ENCODE data around the gene AARS2. TPM values are rescaled to one million over a fixed set of nuclear protein-coding genes. Genes with fewer than 3 reads are reported as not detected.

Gene AARS2
- total and polyA plus RNA-seq, 2 of the 8 experiments (the other 6 are each of a cell fraction or from before 2014, with no cell fraction given) = 8.6 to 20.4 TPM

GRCh38 chr6:44258921-44259320, 54.2 kb downstream of the AARS2 start:
- H3K9me3 ChIP-seq (ENCODE audit: insufficient read depth in 2 of 2, low read depth in 1 of 2, low read length in 1 of 2) = no peaks in the 10 kb centered on the region

More at GRCh38 chr6:44258921-44259320, 54.2 kb downstream of the AARS2 start:
- no peak overlapping the region for H3K4ac ChIP-seq (replicated peaks; ENCODE audit: insufficient read length, low read depth, low read length)
- H2BK15ac ChIP-seq (ENCODE audit: low read length) = no peak overlapping the region
- peaks cover 4% of the 10 kb centered on the region; the same call in 1 of the 2 replicates for H3K79me1 ChIP-seq (ENCODE audit: low read depth, low read length)
- H4K91ac ChIP-seq (replicated peaks; ENCODE audit: insufficient read length, low read length) = no peak overlapping the region
- H2BK20ac ChIP-seq (ENCODE audit: low read length) = no peak overlapping the region
- H3K9ac ChIP-seq (replicated peaks in 1 of 4; ENCODE audit: extremely low read depth in 1 of 4, low read depth in 3 of 4, low read length in 3 of 4) = no peak overlapping the region
- H4K20me1 ChIP-seq (replicated peaks in 1 of 2; ENCODE audit: control insufficient read depth in 1 of 2, insufficient read depth in 2 of 2, low read length in 2 of 2) = peaks cover 1 to 12% of the 10 kb centered on the region in 2 experiments
- H2AK5ac ChIP-seq (ENCODE audit: low read depth, low read length) = no peak overlapping the region
- no peak overlapping the region for H3K4me2 ChIP-seq (ENCODE audit: insufficient read depth in 1 of 2, low read depth in 2 of 2, low read length in 2 of 2)
- H3K18ac ChIP-seq (ENCODE audit: extremely low read depth, low read length) = no peak overlapping the region
- H2AFZ ChIP-seq (ENCODE audit: low read length) = no peak overlapping the region
- CTCF ChIA-PET (ENCODE audit: partially characterized antibody) = interaction anchor here (1.0 to 1.5 kb wide), 4 partner anchors 12 to 67 kb away, joined by 3 read pairs; partner anchors contain the start of gene AARS2
- no peak overlapping the region for H4K8ac ChIP-seq (ENCODE audit: extremely low read depth, insufficient read depth, low read length)
- H3K27me3 ChIP-seq (replicated peaks in 1 of 4; ENCODE audit: control insufficient read depth in 3 of 4, extremely low read depth in 1 of 4, insufficient read depth in 3 of 4, low read length in 3 of 4) = no peaks in the 10 kb centered on the region
- H3K4me3 ChIP-seq (ENCODE audit: extremely low read depth in 1 of 4, insufficient read depth in 2 of 4, low read depth in 3 of 4, low read length in 4 of 4) = no peak overlapping the region
- H3K79me2 ChIP-seq (ENCODE audit: control insufficient read depth in 1 of 2, insufficient read depth in 2 of 2, low read length in 2 of 2) = peaks cover 0 to 18% of the 10 kb centered on the region in 2 experiments; a peak in 2 of 4 replicates
- FAIRE-seq = no peak
- 76% methylated on average over 3 of the region's 3 CpGs; no CpG with 5 or more reads in 1 of the 2 experiments for WGBS, 2 experiments (ENCODE audit: extremely low coverage in 1 of 2, insufficient coverage in 1 of 2, insufficient read length in 1 of 2, insufficient replicate concordance in 2 of 2, low coverage in 1 of 2, low lambda C conversion rate in 2 of 2, missing lambda C conversion rate in 1 of 2)
- H3K23ac ChIP-seq (ENCODE audit: insufficient read length) = no peak overlapping the region
- H2BK5ac ChIP-seq (ENCODE audit: low read depth, low read length) = no peak overlapping the region
- H2BK12ac ChIP-seq (ENCODE audit: low read depth, low read length) = no peak overlapping the region
- DNase-seq (ENCODE audit: low read depth in 1 of 2, low spot score in 2 of 2) = no peak
- peaks cover 6 to 35% (median 16%) of the 10 kb centered on the region in 4 experiments for H3K4me1 ChIP-seq (replicated peaks in 1 of 4; ENCODE audit: control insufficient read depth in 3 of 4, insufficient read depth in 4 of 4, low read length in 3 of 4)
- H2BK120ac ChIP-seq (replicated peaks; ENCODE audit: low read depth, low read length) = no peak overlapping the region
- H4K5ac ChIP-seq (ENCODE audit: insufficient read length, low read depth, low read length) = no peak overlapping the region
- H3K23me2 ChIP-seq (ENCODE audit: low read depth, low read length) = peaks cover 11% of the 10 kb centered on the region
- no peak overlapping the region for H3K14ac ChIP-seq (ENCODE audit: insufficient read length)
- no peak overlapping the region for H3K56ac ChIP-seq (replicated peaks; ENCODE audit: insufficient read length, low read depth, low read length)
- POLR2A ChIA-PET (ENCODE audit: partially characterized antibody) = interaction anchor here (1.7 to 15.1 kb wide), 2 partner anchors 9 to 18 kb away, joined by 4 to 581 read pairs; partner anchors contain the start of gene HSP90AB1
- H3K36me3 ChIP-seq (ENCODE audit: control insufficient read depth in 2 of 4, insufficient read depth in 4 of 4, low read length in 3 of 4) = peaks cover 9 to 23% (median 21%) of the 10 kb centered on the region in 4 experiments; a peak in 7 of 8 replicates
- H3K27ac ChIP-seq (ENCODE audit: low read depth, low read length) = no peak overlapping the region
- TF ChIP-seq ASH2L (IDR thresholded peaks at IDR 0.05; ENCODE audit: low read length) (no peak), KDM1A (IDR thresholded peaks at IDR 0.05; ENCODE audit: borderline replicate concordance, low read length) (no peak), CBX8 (IDR thresholded peaks at IDR 0.05; ENCODE audit: borderline replicate concordance, low read depth, low read length) (no peak), CEBPB (IDR thresholded peaks at IDR 0.05; ENCODE audit: low read depth, low read length) (no peak), ATF2 (IDR thresholded peaks at IDR 0.05; ENCODE audit: low read length) (no peak), CTCF (IDR thresholded peaks at IDR 0.05; ENCODE audit: control extremely low read depth in 1 of 3, insufficient read depth in 1 of 3, low read depth in 1 of 3, low read length in 3 of 3) (no peak), POLR2AphosphoS5 (IDR thresholded peaks at IDR 0.05; ENCODE audit: low read depth, low read length) (no peak), RNF2 (IDR thresholded peaks at IDR 0.05; ENCODE audit: borderline replicate concordance, low read depth, low read length, missing control alignments, poor library complexity, severe bottlenecking) (no peak), SUZ12 (IDR thresholded peaks at IDR 0.05; ENCODE audit: low read length) (no peak)
